Smooth muscle cell (in vitro differentiated cells): ENCODE results near the gene CHFR. TPM values are rescaled to one million over a fixed set of nuclear protein-coding genes. Genes with fewer than 3 reads are reported as not detected.
"Not testable (repeated sequence)": the region's sequence is repeated elsewhere in the genome, so short reads cannot be mapped to it uniquely, and the experiment has no call there.

Experiments used
- DNase-seq: peaks from one replicate; lab custom pipeline; 2025; ENCODE audit not compliant: unreplicated experiment; lab: John Stamatoyannopoulos, UW
- H2AFZ ChIP-seq: fragments of 200-600 bp; sonication (generic); 2 replicates; pipeline ENCODE4 v1.6.0; 2016; ENCODE audit warnings: antibody characterized with exemption, low read depth, mild to moderate bottlenecking
- H3F3A ChIP-seq: fragments of 200-600 bp; sonication (generic); 2 replicates; pipeline ENCODE4 v1.6.0; 2017; ENCODE audit warnings: antibody characterized with exemption, low read depth
- H3K27ac ChIP-seq: fragments of 200-600 bp; sonication (generic); 2 replicates; pipeline ENCODE4 v1.5.1; 2016; ENCODE audit warnings: low read depth, mild to moderate bottlenecking
- H3K27me3 ChIP-seq: fragments of 200-600 bp; sonication (generic); 2 replicates; pipeline ENCODE4 v1.6.1; 2016; ENCODE audit warnings: low read depth, mild to moderate bottlenecking
- H3K36me3 ChIP-seq: fragments of 200-600 bp; sonication (generic); 2 replicates; pipeline ENCODE4 v1.5.1; 2016; ENCODE audit warnings: low read depth
- H3K4me1 ChIP-seq: fragments of 200-600 bp; sonication (generic); 2 replicates; pipeline ENCODE4 v1.5.1; 2016; ENCODE audit warnings: low read depth
- H3K4me2 ChIP-seq: fragments of 200-600 bp; sonication (generic); 2 replicates; pipeline ENCODE4 v1.6.0; 2016; ENCODE audit warnings: mild to moderate bottlenecking
- H3K4me3 ChIP-seq: fragments of 200-600 bp; sonication (generic); 2 replicates; pipeline ENCODE4 v1.5.1; 2016; ENCODE audit warnings: mild to moderate bottlenecking
- H3K79me2 ChIP-seq: fragments of 200-600 bp; sonication (generic); 2 replicates; pipeline ENCODE4 v1.6.0; 2016; ENCODE audit warnings: low read depth, mild to moderate bottlenecking
- H3K9ac ChIP-seq: fragments of 200-600 bp; sonication (generic); 2 replicates; pipeline ENCODE4 v1.6.0; 2016; ENCODE audit warnings: low read depth
- H3K9me3 ChIP-seq: fragments of 200-600 bp; sonication (generic); replicated peaks from 2 replicates; pipeline ENCODE4 v1.5.1; 2016; ENCODE audit warnings: low read depth
- H4K20me1 ChIP-seq: fragments of 200-600 bp; sonication (generic); 2 replicates; pipeline ENCODE4 v1.6.0; 2016; ENCODE audit warnings: low read depth
- WGBS: methylation state at CpG from one replicate; pipeline ENCODE4 v1.1.7; 2016; ENCODE audit warnings: low lambda C conversion rate; 5-methylcytosine and 5-hydroxymethylcytosine counted together
- polyA plus RNA-seq: library from polyadenylated mRNA; unstranded; fragments of >200 nt; fragmentation: Nextera tagmentation; extraction: Ambion mirVana; gene quantifications from 2 replicates; pipeline ENCODE4 v1.2.1, GENCODE V29; 2016
- total RNA-seq: library from RNA; depleted of rRNA; stranded (reverse); fragments of >200 nt; gene quantifications from 2 replicates; pipeline ENCODE4 v1.2.3, GENCODE V29; 2014
- TF ChIP-seq, protein P1 (sequence below): fragments of 200-600 bp; sonication (generic); IDR thresholded peaks from 2 replicates; pipeline ENCODE4 v1.5.1; 2017; ENCODE audit warnings: borderline replicate concordance, mild to moderate bottlenecking, antibody characterized with exemption; ENCODE audit not compliant: insufficient read depth, poor library complexity, severe bottlenecking

Gene CHFR
- total and polyA plus RNA-seq, 2 experiments from 2014 or later = 24.0 to 26.2 TPM

DNA sequence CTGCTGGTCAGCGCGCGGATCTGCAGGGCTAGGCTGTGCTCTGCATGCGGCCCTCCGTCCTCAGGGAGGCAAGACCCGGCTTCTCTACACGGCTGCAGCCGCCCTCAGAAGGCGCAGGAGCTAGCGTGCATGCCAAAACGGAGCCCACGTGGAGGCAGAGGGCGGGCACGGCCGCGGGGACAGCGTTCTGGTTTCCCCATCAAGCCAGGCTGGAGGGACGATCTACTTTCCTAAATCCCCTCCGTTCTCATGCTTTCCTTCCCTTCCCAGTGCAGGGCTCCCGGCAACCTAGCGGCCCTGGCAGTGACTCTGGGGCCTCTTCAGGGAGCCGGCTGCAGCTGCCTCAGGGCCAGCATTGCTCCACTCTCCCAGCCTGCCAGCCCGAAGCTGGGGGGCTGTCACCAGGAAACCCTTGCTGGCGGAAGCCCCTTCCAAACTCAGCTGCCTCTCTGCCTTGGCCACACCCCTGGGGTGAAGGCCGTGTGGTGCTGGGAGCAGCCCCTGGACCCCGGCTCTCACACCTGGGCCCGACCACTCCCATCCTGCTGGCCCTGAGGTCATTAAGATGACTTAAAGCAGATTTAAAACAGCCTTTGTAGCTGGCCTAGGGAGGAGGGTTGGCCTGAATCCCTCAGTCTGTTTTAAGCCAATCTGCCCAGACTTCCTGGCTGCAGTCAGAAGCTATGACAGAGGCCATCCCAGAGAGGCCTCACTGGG is 49.6 kb downstream of the CHFR start:
- no peaks in the 10 kb centered on the region for H3K27me3 ChIP-seq
- H4K20me1 ChIP-seq = no peaks in the 10 kb centered on the region
- H2AFZ ChIP-seq = no peak overlapping the region
- TF ChIP-seq, protein P1, sequence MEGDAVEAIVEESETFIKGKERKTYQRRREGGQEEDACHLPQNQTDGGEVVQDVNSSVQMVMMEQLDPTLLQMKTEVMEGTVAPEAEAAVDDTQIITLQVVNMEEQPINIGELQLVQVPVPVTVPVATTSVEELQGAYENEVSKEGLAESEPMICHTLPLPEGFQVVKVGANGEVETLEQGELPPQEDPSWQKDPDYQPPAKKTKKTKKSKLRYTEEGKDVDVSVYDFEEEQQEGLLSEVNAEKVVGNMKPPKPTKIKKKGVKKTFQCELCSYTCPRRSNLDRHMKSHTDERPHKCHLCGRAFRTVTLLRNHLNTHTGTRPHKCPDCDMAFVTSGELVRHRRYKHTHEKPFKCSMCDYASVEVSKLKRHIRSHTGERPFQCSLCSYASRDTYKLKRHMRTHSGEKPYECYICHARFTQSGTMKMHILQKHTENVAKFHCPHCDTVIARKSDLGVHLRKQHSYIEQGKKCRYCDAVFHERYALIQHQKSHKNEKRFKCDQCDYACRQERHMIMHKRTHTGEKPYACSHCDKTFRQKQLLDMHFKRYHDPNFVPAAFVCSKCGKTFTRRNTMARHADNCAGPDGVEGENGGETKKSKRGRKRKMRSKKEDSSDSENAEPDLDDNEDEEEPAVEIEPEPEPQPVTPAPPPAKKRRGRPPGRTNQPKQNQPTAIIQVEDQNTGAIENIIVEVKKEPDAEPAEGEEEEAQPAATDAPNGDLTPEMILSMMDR = no peak
- H3F3A ChIP-seq = no peaks in the 10 kb centered on the region
- H3K79me2 ChIP-seq = no peaks in the 10 kb centered on the region
- no peak overlapping the region for H3K27ac ChIP-seq
- no peaks in the 10 kb centered on the region for H3K4me1 ChIP-seq
- H3K4me2 ChIP-seq = no peak overlapping the region
- DNase-seq = no peak
- H3K9me3 ChIP-seq = no peaks in the 10 kb centered on the region
- no peaks in the 10 kb centered on the region for H3K36me3 ChIP-seq
- H3K4me3 ChIP-seq = no peak overlapping the region
- no peak overlapping the region for H3K9ac ChIP-seq
- WGBS = 91% methylated on average over 27 of the region's 27 CpGs

DNA sequence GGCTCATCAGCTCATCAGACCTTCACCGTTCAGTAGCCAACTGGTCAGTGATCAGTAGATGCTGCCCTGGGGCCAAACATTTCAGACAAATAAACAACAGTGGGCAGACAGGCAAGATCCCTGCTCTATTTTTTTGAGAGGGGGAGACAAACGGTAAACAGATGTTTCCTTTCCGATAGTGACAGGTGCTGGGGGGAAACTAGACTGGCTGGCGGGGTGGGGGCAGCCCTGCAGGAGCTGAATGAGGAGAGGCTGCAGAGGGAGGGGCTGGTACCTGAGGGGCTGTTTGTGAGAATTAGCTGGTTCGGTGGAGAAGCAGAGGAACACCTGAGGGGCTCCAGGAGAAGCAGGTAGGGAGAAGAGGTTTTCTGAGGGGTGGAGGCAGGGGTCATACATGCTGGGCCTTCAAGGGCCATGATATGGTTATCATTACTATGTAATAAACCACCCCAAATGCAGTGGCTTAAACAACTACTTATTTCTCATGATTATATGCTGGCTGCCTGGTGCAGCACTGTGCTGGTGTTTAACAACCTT is 50.5 kb downstream of the CHFR start:
- H3K27me3 ChIP-seq = no peaks in the 10 kb centered on the region
- H3K9ac ChIP-seq = no peak overlapping the region
- no peak for DNase-seq
- TF ChIP-seq, protein P1 = no peak
- no peak overlapping the region for H3K4me3 ChIP-seq
- H3K79me2 ChIP-seq = peaks cover 6% of the 10 kb centered on the region
- no peak overlapping the region for H2AFZ ChIP-seq
- 88% methylated on average over 5 of the region's 5 CpGs for WGBS
- H3K4me2 ChIP-seq = no peak overlapping the region
- H3F3A ChIP-seq = no peaks in the 10 kb centered on the region
- H4K20me1 ChIP-seq = no peaks in the 10 kb centered on the region
- no peaks in the 10 kb centered on the region for H3K4me1 ChIP-seq
- no peaks in the 10 kb centered on the region for H3K9me3 ChIP-seq
- H3K27ac ChIP-seq = no peak overlapping the region
- H3K36me3 ChIP-seq = no peaks in the 10 kb centered on the region

DNA sequence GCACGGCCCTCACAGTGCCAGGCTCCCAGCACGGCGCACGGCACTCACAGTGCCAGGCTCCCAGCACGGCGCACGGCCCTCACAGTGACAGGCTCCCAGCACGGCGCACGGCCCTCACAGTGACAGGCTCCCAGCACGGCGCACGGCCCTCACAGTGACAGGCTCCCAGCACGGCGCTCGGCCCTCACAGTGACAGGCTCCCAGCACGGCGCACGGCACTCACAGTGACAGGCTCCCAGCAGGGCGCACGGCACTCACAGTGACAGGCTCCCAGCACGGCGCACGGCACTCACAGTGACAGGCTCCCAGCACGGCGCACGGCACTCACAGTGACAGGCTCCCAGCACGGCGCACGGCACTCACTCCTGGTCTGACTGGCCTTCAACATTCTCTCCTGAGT is 51.2 kb downstream of the CHFR start:
- not testable (repeated sequence) for H3K36me3 ChIP-seq, H3K79me2 ChIP-seq, H3K27ac ChIP-seq, DNase-seq, H3K9me3 ChIP-seq, H4K20me1 ChIP-seq, H2AFZ ChIP-seq, H3K4me2 ChIP-seq, H3K4me3 ChIP-seq, H3K9ac ChIP-seq, H3K27me3 ChIP-seq, H3K4me1 ChIP-seq, H3F3A ChIP-seq
- 100% methylated on average over 20 of the region's 30 CpGs for WGBS

DNA sequence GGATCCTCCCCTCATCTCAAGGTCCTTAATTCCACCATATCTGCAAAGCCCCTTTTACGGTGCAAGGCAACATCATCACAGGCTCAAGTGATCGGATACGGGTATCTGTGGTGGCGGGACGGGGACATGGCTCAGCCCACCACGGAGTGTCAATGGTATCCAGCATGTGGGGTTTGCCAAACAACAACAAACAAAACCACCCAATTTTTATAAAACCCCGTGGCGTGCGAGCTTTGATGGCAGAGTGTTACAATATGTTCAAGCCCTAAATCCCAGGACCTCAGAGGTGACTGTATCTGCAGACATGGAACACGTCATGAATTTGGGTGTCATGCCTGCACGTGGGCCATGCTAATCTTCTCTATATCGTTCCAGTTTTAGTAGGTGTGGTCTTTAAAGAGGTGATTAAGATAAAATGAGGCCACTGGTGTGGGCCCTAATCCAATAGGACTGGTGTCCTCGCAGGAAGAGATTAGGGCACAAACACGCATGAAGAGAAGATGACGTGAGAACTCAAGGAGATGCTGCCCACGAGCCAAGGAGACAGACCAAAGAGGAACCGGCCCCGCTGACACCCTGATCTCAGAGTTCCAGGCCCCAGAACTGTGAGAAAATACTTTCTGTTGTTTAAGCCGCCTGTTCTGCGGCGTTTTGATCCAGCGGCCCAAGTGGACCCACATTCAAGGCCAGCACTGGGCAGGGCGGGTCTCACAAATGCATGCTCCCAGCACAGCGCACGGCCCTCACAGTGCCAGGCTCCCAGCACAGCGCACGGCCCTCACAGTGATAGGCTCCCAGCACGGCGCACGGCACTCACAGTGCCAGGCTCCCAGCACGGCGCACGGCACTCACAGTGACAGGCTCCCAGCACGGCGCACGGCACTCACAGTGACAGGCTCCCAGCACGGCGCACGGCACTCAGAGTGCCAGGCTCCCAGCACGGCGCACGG is 52.1 kb downstream of the CHFR start:
- no peaks in the 10 kb centered on the region for H3K4me1 ChIP-seq
- H3K27me3 ChIP-seq = no peaks in the 10 kb centered on the region
- H3K9me3 ChIP-seq = no peaks in the 10 kb centered on the region
- 77% methylated on average over 32 of the region's 42 CpGs for WGBS
- H3K4me3 ChIP-seq = no peak overlapping the region
- H4K20me1 ChIP-seq = no peaks in the 10 kb centered on the region
- no peak overlapping the region for H3K4me2 ChIP-seq
- no peak for DNase-seq
- H3F3A ChIP-seq = no peaks in the 10 kb centered on the region
- H3K9ac ChIP-seq = no peak overlapping the region
- TF ChIP-seq, protein P1 = no peak
- no peak overlapping the region for H3K27ac ChIP-seq
- H2AFZ ChIP-seq = no peak overlapping the region
- H3K36me3 ChIP-seq = no peaks in the 10 kb centered on the region
- peaks cover 6% of the 10 kb centered on the region for H3K79me2 ChIP-seq
